ENCODE measurements around the gene FAM83F.

FAM83F gene

DNA sequence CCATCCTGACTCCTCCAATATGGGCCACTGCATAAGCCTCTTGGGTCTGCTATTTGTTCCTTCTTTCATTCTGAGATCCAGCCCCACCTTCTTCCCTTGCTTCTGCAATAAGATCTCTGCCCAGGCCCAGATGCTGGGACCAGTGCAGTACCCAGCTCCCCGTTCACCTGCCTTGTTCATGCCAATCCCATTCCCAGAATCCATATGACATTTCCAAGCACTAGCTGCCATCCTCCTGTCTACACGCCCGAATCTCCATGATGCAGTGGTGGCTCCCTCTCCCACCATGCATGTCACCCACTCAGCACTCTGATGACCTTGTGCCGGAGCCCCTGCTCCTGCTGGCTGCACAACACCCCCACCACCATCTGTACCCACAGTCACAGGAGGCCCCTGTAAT lies 11.4 kb upstream of the FAM83F start:
- H3K27me3 Mint-ChIP-seq (ENCODE audit: low read depth, poor library complexity): peaks cover 23% of the 10 kb centered on the region
- H3K36me3 Mint-ChIP-seq (ENCODE audit: low read depth): no peaks in the 10 kb centered on the region
- TF ChIP-seq, protein P1, sequence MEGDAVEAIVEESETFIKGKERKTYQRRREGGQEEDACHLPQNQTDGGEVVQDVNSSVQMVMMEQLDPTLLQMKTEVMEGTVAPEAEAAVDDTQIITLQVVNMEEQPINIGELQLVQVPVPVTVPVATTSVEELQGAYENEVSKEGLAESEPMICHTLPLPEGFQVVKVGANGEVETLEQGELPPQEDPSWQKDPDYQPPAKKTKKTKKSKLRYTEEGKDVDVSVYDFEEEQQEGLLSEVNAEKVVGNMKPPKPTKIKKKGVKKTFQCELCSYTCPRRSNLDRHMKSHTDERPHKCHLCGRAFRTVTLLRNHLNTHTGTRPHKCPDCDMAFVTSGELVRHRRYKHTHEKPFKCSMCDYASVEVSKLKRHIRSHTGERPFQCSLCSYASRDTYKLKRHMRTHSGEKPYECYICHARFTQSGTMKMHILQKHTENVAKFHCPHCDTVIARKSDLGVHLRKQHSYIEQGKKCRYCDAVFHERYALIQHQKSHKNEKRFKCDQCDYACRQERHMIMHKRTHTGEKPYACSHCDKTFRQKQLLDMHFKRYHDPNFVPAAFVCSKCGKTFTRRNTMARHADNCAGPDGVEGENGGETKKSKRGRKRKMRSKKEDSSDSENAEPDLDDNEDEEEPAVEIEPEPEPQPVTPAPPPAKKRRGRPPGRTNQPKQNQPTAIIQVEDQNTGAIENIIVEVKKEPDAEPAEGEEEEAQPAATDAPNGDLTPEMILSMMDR (IDR thresholded peaks at IDR 0.05): no peak
- no peak overlapping the region for H3K27ac Mint-ChIP-seq
- H3K4me1 Mint-ChIP-seq: peaks cover 16% of the 10 kb centered on the region
- no peaks in the 10 kb centered on the region for H3K9me3 Mint-ChIP-seq
- DNase-seq: no peak
- H3K4me3 Mint-ChIP-seq: no peak overlapping the region

DNA sequence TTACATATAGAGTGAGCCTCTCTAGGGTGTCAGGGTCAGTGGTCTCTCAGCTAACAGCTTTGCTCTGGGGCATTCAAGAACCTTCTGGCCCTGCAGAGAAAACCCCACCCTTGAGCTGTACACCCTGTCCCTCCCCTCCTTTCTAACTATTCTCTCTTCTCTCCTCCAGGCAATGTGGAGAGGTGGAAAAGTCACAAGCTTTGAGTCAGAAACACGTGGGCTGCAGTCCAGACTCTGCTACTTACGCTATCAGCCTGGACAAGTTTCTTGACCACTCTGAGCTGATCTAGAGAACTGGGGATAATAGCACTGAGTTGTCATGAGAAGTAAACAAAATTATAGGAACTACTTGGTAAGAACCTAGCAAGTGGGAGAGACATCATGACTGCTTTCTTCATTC lies 10.7 kb upstream of the FAM83F start:
- H3K9me3 Mint-ChIP-seq: no peaks in the 10 kb centered on the region
- peaks cover 23% of the 10 kb centered on the region for H3K27me3 Mint-ChIP-seq (ENCODE audit: low read depth, poor library complexity)
- no peak overlapping the region for H3K27ac Mint-ChIP-seq
- DNase-seq: no peak
- H3K4me1 Mint-ChIP-seq: peaks cover 22% of the 10 kb centered on the region
- no peak overlapping the region for H3K4me3 Mint-ChIP-seq
- H3K36me3 Mint-ChIP-seq (ENCODE audit: low read depth): no peaks in the 10 kb centered on the region
- TF ChIP-seq, protein P1 (IDR thresholded peaks at IDR 0.05): no peak

DNA sequence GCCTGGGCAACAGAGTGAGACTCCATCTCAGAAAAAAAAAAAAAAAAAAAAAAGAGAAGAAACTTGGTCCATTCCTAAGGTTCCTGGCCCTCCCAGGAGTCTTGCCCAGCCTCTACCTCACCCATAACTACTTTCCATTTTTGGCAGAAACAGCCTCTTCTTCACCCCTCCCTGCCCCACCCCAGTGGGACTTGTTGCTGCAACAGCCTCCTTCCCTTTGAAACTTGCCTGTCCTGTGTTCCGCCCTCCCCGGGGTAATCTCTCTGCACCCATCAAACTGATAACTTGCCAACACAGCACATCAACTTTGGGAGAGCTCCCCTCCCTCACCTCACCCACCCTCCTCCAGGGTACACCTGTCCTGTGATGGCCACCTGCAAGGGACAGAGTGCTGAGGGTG lies 10.0 kb upstream of the FAM83F start:
- no peak for DNase-seq
- Mint-ChIP-seq H3K4me1 (peaks cover 30% of the 10 kb centered on the region), H3K4me3 (no peak overlapping the region), H3K9me3 (no peaks in the 10 kb centered on the region), H3K27me3 (ENCODE audit: low read depth, poor library complexity) (peaks cover 19% of the 10 kb centered on the region), H3K36me3 (ENCODE audit: low read depth) (no peaks in the 10 kb centered on the region), H3K27ac (no peak overlapping the region)
- TF ChIP-seq, protein P1 (IDR thresholded peaks at IDR 0.05): no peak

DNA sequence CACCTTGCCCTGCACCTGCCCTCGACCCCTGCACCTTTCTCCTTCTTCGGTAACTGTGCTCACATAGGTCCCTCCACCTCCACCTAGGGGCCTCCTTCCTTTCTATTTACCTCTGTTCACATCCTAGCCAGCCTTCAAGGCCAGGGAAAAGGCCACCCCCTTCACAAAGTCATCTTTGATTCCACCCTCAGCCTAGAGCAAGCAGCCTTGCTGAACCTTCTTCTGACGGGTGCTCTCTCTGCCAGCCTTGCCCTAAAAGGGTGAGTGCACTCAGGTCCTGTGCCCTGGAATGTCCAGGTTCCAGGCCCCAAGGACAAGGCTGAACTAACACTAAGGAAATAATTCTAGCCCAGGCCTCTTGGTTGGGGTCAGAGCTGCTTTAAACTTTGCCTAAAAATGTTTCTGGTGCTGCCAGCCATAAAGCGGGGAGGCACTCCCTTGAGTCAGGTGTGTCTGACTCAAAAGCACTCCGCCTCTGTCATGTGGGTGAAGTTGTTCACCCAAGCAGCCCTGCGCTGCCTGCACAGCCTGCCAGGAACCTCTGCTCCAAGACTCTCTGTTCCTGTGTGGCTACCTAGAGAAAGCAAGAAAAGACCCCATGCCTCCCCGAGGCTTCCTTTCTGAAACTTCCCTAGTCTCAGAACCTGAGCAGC lies 9.2 kb upstream of the FAM83F start:
- H3K27me3 Mint-ChIP-seq (ENCODE audit: low read depth, poor library complexity): peaks cover 21% of the 10 kb centered on the region
- no peaks in the 10 kb centered on the region for H3K36me3 Mint-ChIP-seq (ENCODE audit: low read depth)
- no peaks in the 10 kb centered on the region for H3K9me3 Mint-ChIP-seq
- TF ChIP-seq, protein P1 (IDR thresholded peaks at IDR 0.05): no peak
- peaks cover 33% of the 10 kb centered on the region for H3K4me1 Mint-ChIP-seq
- no peak overlapping the region for H3K4me3 Mint-ChIP-seq
- no peak overlapping the region for H3K27ac Mint-ChIP-seq
- DNase-seq: no peak

DNA sequence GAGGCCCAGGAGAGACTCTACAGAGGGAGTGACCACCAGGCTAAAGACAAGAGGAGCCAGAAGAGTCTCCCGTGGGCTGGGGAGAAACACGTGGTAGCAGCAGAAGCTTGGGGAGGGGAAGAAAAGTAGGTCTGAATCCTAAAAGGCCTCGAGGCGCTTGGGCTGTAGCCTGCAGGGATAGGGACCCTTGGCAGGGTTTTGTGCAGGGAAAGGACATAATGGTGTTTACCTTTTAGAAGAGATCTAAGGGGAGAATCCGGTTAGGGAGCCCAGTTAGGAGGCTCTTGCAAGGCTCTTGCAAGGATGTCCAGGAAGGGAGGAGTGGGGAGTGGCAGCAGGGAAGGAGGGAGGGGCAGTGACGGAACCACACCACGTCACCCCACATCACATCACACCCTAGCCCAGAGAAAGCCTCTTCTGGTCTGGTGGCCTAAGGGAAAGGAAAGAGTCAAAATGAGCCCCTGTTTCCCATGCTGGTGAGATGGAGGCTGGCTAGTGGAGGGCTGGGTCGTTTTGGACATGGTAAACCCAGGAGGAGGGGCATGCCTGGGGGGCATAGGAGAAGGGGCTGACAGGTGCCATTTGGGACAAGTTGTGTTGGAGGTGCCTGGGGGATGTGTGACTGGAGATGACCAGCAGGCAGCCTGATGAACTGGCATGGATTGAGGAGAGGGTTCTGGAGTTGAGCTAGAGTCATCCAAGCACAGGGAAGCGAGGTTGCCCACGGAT lies 6.2 kb upstream of the FAM83F start:
- TF ChIP-seq, protein P1 (IDR thresholded peaks at IDR 0.05): no peak
- peaks cover 40% of the 10 kb centered on the region for H3K27me3 Mint-ChIP-seq (ENCODE audit: low read depth, poor library complexity)
- H3K4me3 Mint-ChIP-seq: no peak overlapping the region
- no peak overlapping the region for H3K27ac Mint-ChIP-seq
- no peaks in the 10 kb centered on the region for H3K9me3 Mint-ChIP-seq
- DNase-seq: no peak
- no peaks in the 10 kb centered on the region for H3K36me3 Mint-ChIP-seq (ENCODE audit: low read depth)
- peaks cover 44% of the 10 kb centered on the region for H3K4me1 Mint-ChIP-seq

DNA sequence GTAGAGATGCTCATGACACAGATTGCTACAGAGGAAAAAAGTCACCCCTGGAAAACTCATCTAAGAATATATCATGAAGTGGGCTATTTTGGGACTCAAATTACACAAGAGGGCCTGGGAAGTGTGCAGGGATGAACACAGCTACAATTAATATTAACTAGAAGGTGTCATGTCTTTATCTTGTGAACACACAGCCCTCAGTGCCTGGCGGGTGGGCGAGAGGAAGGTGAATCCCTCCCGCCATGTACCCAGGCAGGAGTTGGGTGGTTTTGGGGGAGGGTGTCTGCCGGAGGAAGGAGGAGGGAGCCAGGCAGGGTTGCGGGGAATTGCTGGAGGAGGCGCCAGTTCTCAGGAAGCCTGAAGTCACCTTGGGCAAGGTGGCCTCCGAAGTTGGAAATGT lies 5.1 kb upstream of the FAM83F start:
- H3K27ac Mint-ChIP-seq: peak overlapping the region; percentile 42
- peaks cover 45% of the 10 kb centered on the region for H3K27me3 Mint-ChIP-seq (ENCODE audit: low read depth, poor library complexity)
- TF ChIP-seq, protein P1 (IDR thresholded peaks at IDR 0.05): no peak
- no peaks in the 10 kb centered on the region for H3K9me3 Mint-ChIP-seq
- H3K4me1 Mint-ChIP-seq: peaks cover 44% of the 10 kb centered on the region
- DNase-seq: no peak
- no peaks in the 10 kb centered on the region for H3K36me3 Mint-ChIP-seq (ENCODE audit: low read depth)
- H3K4me3 Mint-ChIP-seq: no peak overlapping the region

Data from nephron progenitor cell (in vitro differentiated cells).